Activated CD4-positive, alpha-beta memory T cell treated with anti-CD3 and anti-CD28 coated beads for 36 hours (primary cell): Measurements from ENCODE around the gene PEX5L. TPM values are rescaled to one million over a fixed set of nuclear protein-coding genes. Genes with fewer than 3 reads are reported as not detected.
"Not testable (repeated sequence)": the region's sequence is repeated elsewhere in the genome, so short reads cannot be mapped to it uniquely, and the experiment has no call there.

Source experiments
- CTCF ChIA-PET: fragments of 350-600 bp; sonication (Branson Sonifier 250); formaldehyde crosslinking; loops from one replicate; lab custom pipeline; 2021; ENCODE audit warnings: antibody characterized with exemption, inconsistent platforms; lab: Charles Lee
- POLR2A ChIA-PET: fragments of 350-600 bp; sonication (Branson Sonifier 250); formaldehyde crosslinking; loops from one replicate; lab custom pipeline; 2021; ENCODE audit warnings: antibody characterized with exemption; lab: Charles Lee
- DNase-seq: peaks from one replicate; pipeline ENCODE4 v3.0.0-alpha.2; 2020
- H3K27ac Mint-ChIP-seq: one replicate; pipeline ENCODE4 v1.8.0; 2021; ENCODE audit warnings: mixed read lengths
- H3K27me3 Mint-ChIP-seq: one replicate; pipeline ENCODE4 v1.8.0; 2021; ENCODE audit warnings: mixed read lengths
- H3K36me3 Mint-ChIP-seq: one replicate; pipeline ENCODE4 v1.8.0; 2021; ENCODE audit warnings: mixed read lengths
- H3K4me1 Mint-ChIP-seq: one replicate; pipeline ENCODE4 v1.8.0; 2021; ENCODE audit warnings: low read depth, mixed read lengths
- H3K4me3 Mint-ChIP-seq: one replicate; pipeline ENCODE4 v1.8.0; 2021; ENCODE audit warnings: mild to moderate bottlenecking, mixed read lengths
- H3K9me3 Mint-ChIP-seq: one replicate; pipeline ENCODE4 v1.8.0; 2021; ENCODE audit warnings: mixed read lengths
- intact Hi-C: fragments of 100-400 bp; cut with micrococcal nuclease; formaldehyde crosslinking; loops from one replicate; pipeline ENCODE4 v1.15.1; 2023
- total RNA-seq, 2 experiments: library from RNA; stranded (reverse); gene quantifications; one replicate each; pipeline ENCODE4 v1.2.3, GENCODE V29; 2021

Gene PEX5L
- total RNA-seq, 2 experiments from 2014 or later = not detected

DNA sequence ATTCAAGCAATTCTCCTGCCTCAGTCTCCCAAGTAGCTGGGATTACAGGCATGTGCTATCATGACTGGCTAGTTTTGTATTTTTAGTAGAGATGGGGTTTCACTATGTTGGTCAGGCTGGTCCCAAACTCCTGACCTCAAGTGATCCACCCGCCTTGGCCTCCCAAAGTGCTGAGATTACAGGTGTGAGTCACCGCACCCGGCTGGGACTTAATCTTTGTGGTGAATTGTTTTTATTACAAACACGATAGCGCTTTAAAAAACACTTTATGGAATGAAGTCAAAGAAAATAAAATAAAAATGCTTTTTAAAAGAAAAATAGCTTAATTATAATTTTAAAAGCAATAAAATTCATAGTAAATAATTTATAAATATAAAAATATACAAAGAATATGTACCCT, 253.9 kb downstream of the PEX5L start:
- H3K4me1 Mint-ChIP-seq, H3K27ac Mint-ChIP-seq, H3K27me3 Mint-ChIP-seq, H3K9me3 Mint-ChIP-seq, CTCF ChIA-PET, intact Hi-C loops, H3K4me3 Mint-ChIP-seq, DNase-seq, POLR2A ChIA-PET: not testable (repeated sequence)
- peaks cover 32% of the 10 kb centered on the region for H3K36me3 Mint-ChIP-seq

DNA sequence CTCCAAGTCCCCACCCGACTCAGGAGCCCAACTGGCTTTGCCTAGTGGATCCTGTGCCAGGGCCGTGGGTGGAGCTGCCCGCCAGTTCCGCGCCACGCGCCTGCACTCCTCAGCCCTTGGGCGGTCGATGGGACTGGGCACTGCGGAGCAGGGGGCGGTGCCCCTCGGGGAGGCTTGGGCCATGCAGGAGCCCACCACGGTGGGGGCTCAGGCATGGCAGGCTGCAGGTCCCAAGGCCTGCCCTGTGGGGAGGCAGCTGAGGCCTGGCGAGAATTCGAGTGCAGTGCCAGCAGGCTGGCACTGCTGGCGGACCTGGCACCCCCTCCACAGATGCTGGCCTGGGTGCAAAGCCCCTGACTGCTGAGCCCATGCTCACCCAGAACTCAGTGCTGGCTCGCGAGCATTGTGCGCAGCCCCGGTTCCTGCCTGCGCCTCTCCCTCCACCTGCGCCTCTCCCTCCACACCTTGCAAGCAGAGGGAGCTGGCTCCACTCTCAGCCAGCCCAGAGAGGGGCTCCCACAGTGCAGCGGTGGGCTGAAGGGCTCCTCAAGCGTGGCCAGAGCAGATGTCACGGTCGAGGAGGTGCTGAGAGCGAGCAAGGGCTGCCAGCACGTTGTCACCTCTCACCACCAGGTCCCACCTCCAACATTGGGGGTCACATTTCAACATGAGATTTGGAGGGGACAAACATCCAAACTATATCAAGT, 261.2 kb downstream of the PEX5L start:
- POLR2A ChIA-PET = no interaction called here
- CTCF ChIA-PET = no interaction called here

DNA sequence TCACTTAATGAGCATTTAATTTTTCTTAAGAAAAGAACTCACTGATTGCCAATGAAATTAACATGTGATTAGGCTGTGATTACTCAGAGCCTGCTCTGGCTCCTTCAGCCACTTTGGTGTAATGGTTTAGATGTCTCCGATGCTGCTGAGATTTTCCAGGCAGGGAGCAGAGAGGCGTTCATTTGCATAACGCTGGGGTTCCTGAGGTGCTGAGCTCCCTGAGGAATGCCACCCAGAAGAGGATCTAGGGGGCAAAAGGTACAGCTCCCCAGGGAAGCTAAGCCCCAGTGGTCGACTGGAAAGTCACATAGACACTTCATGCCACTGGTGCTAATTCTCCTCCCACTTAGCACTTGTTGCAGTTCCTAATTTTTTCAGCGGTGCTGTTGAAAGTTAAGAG, 264.4 kb downstream of the PEX5L start:
- ChIA-PET CTCF (no interaction called here), POLR2A (no interaction called here)
- no peak overlapping the region for H3K4me3 Mint-ChIP-seq
- DNase-seq = no peak
- peaks cover 3% of the 10 kb centered on the region for H3K9me3 Mint-ChIP-seq
- no peak overlapping the region for H3K27ac Mint-ChIP-seq
- no peaks in the 10 kb centered on the region for H3K27me3 Mint-ChIP-seq
- H3K36me3 Mint-ChIP-seq = peaks cover 34% of the 10 kb centered on the region
- H3K4me1 Mint-ChIP-seq = no peaks in the 10 kb centered on the region
- intact Hi-C loops = no loop called here

More for the DNA sequence above, 261.2 kb downstream of the PEX5L start:
- H3K36me3 Mint-ChIP-seq = peaks cover 45% of the 10 kb centered on the region
- no peak overlapping the region for H3K4me3 Mint-ChIP-seq
- no peaks in the 10 kb centered on the region for H3K4me1 Mint-ChIP-seq
- H3K9me3 Mint-ChIP-seq = peaks cover 7% of the 10 kb centered on the region
- H3K27me3 Mint-ChIP-seq = no peaks in the 10 kb centered on the region
- intact Hi-C loops = no loop called here
- no peak for DNase-seq
- no peak overlapping the region for H3K27ac Mint-ChIP-seq

DNA sequence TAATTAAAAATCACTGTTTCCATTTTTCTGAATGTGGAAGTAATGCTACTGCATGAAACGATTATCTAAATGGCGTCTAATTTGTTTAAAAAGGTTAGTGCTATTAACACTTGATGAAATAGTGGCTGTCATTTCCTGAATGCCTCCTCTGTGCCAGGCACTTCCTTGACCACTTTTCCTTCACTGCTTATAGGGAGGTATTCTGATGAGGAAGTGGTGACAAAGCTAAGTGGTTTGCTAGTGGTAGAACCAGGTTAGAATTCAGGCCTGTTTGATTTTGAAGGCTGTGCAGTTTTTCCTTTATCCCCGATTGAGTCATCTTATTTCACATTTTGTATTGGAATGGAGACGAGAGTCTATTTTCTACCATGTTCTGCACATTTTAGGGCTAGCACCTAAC, 264.9 kb downstream of the PEX5L start:
- ChIA-PET POLR2A (no interaction called here), CTCF (interaction anchor here (1.4 kb wide), 1 partner anchor 122 kb away, joined by 4 read pairs; no protein-coding TSS in a partner anchor)
- Mint-ChIP-seq H3K27me3 (no peaks in the 10 kb centered on the region), H3K9me3 (peaks cover 3% of the 10 kb centered on the region), H3K4me1 (no peaks in the 10 kb centered on the region), H3K27ac (no peak overlapping the region), H3K36me3 (peaks cover 38% of the 10 kb centered on the region), H3K4me3 (no peak overlapping the region)
- DNase-seq = no peak
- intact Hi-C loops = no loop called here

DNA sequence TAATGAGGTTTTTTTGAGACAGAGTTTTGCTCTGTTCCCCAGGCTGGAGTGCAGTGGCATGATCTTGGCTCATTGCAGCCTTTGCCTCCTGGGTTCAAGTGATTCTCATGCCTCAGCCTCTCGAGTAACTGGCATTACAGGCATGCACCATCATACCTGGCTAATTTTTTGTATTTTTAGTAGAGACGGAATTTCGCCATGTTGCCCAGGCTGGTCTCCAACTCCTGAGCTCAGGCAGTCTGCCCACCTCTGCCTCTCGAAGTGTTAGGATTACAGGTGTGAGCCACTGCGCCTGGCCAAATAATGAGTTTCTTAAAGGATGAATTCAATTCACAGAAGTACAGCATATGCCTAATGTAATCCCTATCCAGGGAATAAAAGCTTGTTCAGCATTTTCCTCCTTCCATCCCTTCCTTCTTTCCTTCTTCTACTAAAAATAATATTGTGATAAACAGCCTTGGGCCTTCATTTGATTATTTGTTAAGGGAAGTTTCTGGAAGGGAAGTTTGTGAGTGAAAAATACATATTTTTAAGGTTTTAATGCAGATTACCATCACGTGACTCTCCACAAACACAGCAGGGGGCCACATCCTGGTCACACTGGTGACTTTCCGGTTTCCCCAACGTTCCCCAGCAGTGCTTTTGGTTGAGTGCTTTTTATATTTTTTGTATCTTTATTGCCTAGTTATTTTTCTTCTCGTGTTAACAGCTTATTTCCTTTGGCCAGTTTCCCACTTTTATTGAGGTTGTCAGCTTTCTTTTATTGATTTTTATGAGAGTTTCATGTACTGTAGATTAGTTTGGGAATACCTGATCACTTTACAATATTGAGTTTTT, 267.1 kb downstream of the PEX5L start:
- Mint-ChIP-seq H3K36me3 (peaks cover 43% of the 10 kb centered on the region), H3K4me3 (no peak overlapping the region)

DNA sequence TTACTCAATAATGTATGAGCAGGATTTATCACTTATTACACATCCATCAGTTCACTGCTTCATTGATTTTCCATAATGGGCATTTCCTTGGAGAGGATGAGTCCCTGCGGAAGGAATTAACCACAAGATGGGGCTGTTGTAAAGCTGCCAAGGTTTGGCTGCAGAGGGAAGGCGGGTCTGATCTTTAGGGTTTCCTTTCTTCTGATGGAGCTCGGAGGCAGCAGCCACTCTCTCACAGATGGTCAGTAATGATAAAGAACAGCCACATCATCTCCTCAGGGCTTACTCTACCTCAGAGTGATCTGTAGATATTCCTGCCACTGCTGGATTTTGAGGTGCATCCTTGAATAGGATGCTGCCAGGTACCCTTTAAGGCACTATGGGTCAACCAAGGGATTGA, 268.7 kb downstream of the PEX5L start:
- peaks cover 37% of the 10 kb centered on the region for H3K36me3 Mint-ChIP-seq
- H3K9me3 Mint-ChIP-seq = no peaks in the 10 kb centered on the region

More for the DNA sequence above, 267.1 kb downstream of the PEX5L start:
- no peaks in the 10 kb centered on the region for H3K4me1 Mint-ChIP-seq
- intact Hi-C loops = no loop called here
- ChIA-PET POLR2A (no interaction called here), CTCF (no interaction called here)
- no peaks in the 10 kb centered on the region for H3K27me3 Mint-ChIP-seq
- DNase-seq = no peak
- H3K9me3 Mint-ChIP-seq = peaks cover 3% of the 10 kb centered on the region
- no peak overlapping the region for H3K27ac Mint-ChIP-seq

DNA sequence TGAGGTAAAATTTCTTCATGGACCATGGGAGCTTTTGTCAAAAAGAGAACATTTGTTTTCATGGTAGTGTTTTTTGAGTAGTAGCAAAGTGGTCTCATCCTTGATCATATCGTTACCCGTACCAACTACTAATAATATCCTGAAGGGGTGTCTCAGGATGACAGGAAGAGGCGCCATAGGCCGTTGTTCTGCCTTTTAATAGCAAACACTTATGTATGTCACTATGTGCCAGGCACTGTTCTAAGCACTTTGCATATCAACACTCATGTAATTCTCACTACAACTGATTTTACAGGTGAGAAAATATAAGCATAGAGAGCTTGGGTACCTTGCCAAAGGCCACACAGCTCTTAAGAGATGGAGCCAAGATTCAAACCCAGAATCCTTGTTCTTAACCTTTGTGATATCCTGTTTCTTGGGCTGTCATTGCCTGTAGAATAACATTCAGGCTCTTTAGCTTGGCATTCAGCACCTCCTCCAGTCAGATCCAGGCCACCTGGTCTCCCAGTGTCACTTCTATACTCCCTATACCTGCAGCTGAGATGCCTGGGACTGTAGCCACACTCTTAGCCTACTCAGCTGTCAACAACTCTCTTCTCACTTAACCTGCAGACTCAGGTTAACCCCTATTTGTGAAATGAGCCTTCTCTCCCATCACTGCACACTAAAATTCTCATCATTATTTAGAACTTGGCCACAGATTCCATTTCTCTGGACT, 270.2 kb downstream of the PEX5L start:
- peaks cover 32% of the 10 kb centered on the region for H3K36me3 Mint-ChIP-seq
- intact Hi-C loops = no loop called here
- CTCF ChIA-PET = no interaction called here
- H3K9me3 Mint-ChIP-seq = no peaks in the 10 kb centered on the region
- no peaks in the 10 kb centered on the region for H3K27me3 Mint-ChIP-seq
- no peak overlapping the region for H3K27ac Mint-ChIP-seq
- DNase-seq = no peak
- POLR2A ChIA-PET = no interaction called here
- H3K4me1 Mint-ChIP-seq = no peaks in the 10 kb centered on the region
- H3K4me3 Mint-ChIP-seq = no peak overlapping the region

More for the DNA sequence above, 268.7 kb downstream of the PEX5L start:
- intact Hi-C loops = no loop called here
- ChIA-PET CTCF (no interaction called here), POLR2A (no interaction called here)
- no peak overlapping the region for H3K27ac Mint-ChIP-seq
- DNase-seq = no peak
- H3K4me1 Mint-ChIP-seq = no peaks in the 10 kb centered on the region
- no peaks in the 10 kb centered on the region for H3K27me3 Mint-ChIP-seq
- no peak overlapping the region for H3K4me3 Mint-ChIP-seq

DNA sequence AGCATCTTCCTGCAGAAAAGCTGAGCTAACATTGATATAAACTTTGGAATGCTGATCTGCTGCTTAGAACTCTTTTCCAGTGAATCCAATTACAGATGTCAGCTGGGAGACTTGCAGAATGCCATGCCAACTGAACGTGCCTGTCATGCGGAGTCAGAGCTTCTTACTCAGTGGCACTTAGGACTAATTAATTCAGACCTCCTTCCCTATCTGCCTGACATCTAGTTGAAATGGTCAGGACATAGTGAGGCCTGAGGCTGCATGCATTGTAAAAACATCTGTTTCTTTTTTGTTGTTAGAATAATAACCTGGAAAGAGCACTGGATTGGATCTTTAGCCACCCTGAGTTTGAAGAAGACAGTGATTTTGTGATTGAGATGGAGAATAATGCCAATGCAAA, 271.3 kb downstream of the PEX5L start:
- Mint-ChIP-seq H3K27me3 (no peaks in the 10 kb centered on the region), H3K36me3 (peaks cover 39% of the 10 kb centered on the region), H3K4me1 (no peaks in the 10 kb centered on the region), H3K4me3 (no peak overlapping the region), H3K9me3 (no peaks in the 10 kb centered on the region), H3K27ac (no peak overlapping the region)
- intact Hi-C loops = no loop called here
- POLR2A ChIA-PET = no interaction called here
- no peak for DNase-seq
- CTCF ChIA-PET = no interaction called here

DNA sequence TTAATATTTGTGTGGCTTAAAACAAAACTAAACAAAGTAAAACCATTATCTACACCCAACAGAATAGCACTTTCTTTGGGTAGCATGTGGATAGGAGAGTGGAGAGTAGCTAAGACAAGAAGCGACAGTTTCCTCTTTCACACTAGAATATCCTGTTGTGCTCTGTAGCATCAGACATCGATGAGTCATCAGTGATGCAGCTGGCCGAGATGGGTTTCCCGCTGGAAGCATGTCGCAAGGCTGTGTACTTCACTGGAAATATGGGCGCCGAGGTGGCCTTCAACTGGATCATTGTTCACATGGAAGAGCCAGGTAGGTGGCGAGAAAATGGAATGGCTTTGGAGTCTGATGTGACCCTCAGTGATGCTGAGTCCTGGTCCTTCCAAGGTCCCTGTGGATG, 275.8 kb downstream of the PEX5L start:
- H3K27ac Mint-ChIP-seq = no peak overlapping the region
- H3K4me3 Mint-ChIP-seq = no peak overlapping the region
- DNase-seq = no peak
- no peaks in the 10 kb centered on the region for H3K9me3 Mint-ChIP-seq
- intact Hi-C loops = no loop called here
- POLR2A ChIA-PET = no interaction called here
- no peaks in the 10 kb centered on the region for H3K27me3 Mint-ChIP-seq
- CTCF ChIA-PET = interaction anchor here (0.8 kb wide), 1 partner anchor 111 kb away, joined by 3 read pairs; no protein-coding TSS in a partner anchor
- no peaks in the 10 kb centered on the region for H3K4me1 Mint-ChIP-seq
- H3K36me3 Mint-ChIP-seq = peaks cover 50% of the 10 kb centered on the region

DNA sequence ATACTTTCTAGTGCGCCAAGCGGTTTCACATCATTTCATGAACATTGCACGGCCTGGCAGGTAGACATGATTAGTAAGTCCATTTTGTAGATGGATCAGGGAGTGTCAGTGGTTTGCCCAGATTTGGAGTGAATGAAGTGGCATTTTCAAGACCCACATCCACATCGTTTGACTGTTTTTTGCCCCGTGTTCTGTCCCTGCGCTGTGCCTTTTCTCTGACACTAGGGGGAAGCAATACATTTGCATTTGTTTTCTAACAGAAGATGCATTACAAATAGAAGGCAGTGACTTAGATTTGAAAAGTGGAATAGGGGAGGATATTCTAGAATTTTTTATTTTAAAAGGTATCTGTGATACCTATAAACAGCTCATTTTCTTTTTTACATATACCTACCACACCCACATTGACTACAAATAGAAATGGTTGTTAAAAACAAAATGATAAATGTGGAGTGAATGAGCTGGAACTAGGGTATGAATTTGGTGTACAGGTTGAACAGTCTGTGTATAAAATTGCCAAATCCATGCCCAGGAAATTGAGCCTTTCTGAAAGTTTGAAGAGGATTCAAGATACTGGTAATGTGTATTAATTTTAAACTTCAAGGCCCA, 285.9 kb downstream of the PEX5L start:
- Mint-ChIP-seq H3K36me3 (peaks cover 11% of the 10 kb centered on the region), H3K4me1 (no peaks in the 10 kb centered on the region), H3K4me3 (no peak overlapping the region), H3K27ac (no peak overlapping the region), H3K27me3 (no peaks in the 10 kb centered on the region), H3K9me3 (no peaks in the 10 kb centered on the region)
- intact Hi-C loops = no loop called here
- ChIA-PET POLR2A (no interaction called here), CTCF (no interaction called here)
- DNase-seq = no peak

DNA sequence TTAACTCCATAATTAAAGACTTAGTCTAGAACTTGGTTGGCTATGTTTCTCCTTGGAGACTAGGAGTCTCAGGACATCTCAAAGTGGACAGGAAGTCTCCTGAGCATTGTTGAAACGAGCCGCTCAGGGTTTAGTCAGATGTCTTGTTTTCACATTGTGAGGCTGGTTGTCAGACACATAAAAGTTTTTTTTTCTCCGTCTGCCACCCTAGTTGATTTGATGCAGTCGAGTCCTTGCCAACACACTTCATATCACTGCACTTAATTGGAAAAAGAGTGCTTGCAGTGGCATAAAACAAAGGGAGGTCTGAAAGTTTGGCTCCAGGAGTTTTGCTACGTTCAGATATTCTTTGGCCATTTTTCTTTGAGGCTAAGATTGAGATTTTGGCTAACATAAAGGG, 291.0 kb downstream of the PEX5L start:
- no peak for DNase-seq
- POLR2A ChIA-PET = no interaction called here
- CTCF ChIA-PET = no interaction called here

DNA sequence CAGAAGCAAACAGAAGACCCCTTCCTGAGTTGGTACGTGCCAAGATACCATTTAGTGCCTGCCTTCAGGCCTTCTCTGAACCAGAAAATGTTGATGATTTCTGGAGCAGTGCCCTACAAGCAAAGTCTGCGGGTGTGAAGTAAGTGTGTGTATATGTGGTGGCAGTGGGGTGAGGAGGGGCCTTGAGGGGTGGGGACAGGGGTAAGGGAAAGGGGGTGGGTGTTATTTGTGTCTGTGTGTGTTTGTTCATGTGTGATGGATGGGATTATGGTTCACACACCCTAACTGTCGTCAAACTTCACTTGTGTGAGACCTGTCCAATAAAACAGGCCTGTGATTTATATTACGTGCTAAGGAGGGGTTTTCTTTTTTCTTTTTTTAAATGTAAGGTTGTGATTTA, 291.7 kb downstream of the PEX5L start:
- Mint-ChIP-seq H3K4me1 (no peaks in the 10 kb centered on the region), H3K27me3 (no peaks in the 10 kb centered on the region), H3K9me3 (no peaks in the 10 kb centered on the region), H3K27ac (no peak overlapping the region), H3K4me3 (no peak overlapping the region), H3K36me3 (peaks cover 26% of the 10 kb centered on the region)
- POLR2A ChIA-PET = no interaction called here
- intact Hi-C loops = no loop called here
- CTCF ChIA-PET = no interaction called here
- DNase-seq = no peak

More for the DNA sequence above, 291.0 kb downstream of the PEX5L start:
- Mint-ChIP-seq H3K36me3 (peaks cover 26% of the 10 kb centered on the region), H3K27ac (no peak overlapping the region), H3K9me3 (no peaks in the 10 kb centered on the region), H3K4me1 (no peaks in the 10 kb centered on the region), H3K4me3 (no peak overlapping the region), H3K27me3 (no peaks in the 10 kb centered on the region)
- intact Hi-C loops = no loop called here
